CD8-positive, alpha-beta memory T cell (primary cell): ENCODE data around the gene SEMA3G. TPM values are rescaled to one million over a fixed set of nuclear protein-coding genes. Genes with fewer than 3 reads are reported as not detected.

ENCODE experiments used
- CTCF ChIA-PET: fragments of 350-600 bp; sonication (Branson Sonifier 250); formaldehyde crosslinking; loops from one replicate; lab custom pipeline; 2021; ENCODE audit warnings: antibody characterized with exemption; lab: Charles Lee
- POLR2A ChIA-PET: fragments of 350-600 bp; sonication (Branson Sonifier 250); formaldehyde crosslinking; loops from one replicate; lab custom pipeline; 2021; ENCODE audit warnings: antibody characterized with exemption; lab: Charles Lee
- DNase-seq, 5 donors: peaks; one replicate each; pipeline versions ENCODE4 v3.0.0 to v3.0.0-alpha.2; 2020 to 2022; ENCODE audit warnings: mixed read lengths in 1 of 5
- H3K27ac ChIP-seq: one replicate; pipeline ENCODE4 v1.7.0; 2013; ENCODE audit warnings: low read depth, mild to moderate bottlenecking, low read length, moderate library complexity
- H3K27me3 ChIP-seq: 2 replicates; pipeline ENCODE4 v1.7.0; 2013; ENCODE audit warnings: low read length, mild to moderate bottlenecking; ENCODE audit not compliant: insufficient read depth, poor library complexity, severe bottlenecking
- H3K36me3 ChIP-seq: 2 replicates; pipeline ENCODE4 v1.7.0; 2013; ENCODE audit warnings: mild to moderate bottlenecking, low read length, moderate library complexity; ENCODE audit not compliant: insufficient read depth
- H3K4me1 ChIP-seq: 2 replicates; pipeline ENCODE4 v1.7.0; 2013; ENCODE audit warnings: mild to moderate bottlenecking, low read length, moderate library complexity; ENCODE audit not compliant: insufficient read depth
- H3K4me3 ChIP-seq: 2 replicates; pipeline ENCODE4 v1.7.0; 2013; ENCODE audit warnings: mild to moderate bottlenecking, low read length
- H3K9me3 ChIP-seq: 2 replicates; pipeline ENCODE4 v1.7.0; 2013; ENCODE audit warnings: mild to moderate bottlenecking, low read length
- H3K27ac Mint-ChIP-seq, 8 donors: one replicate each; pipeline ENCODE4 v1.8.0; 2020 to 2021; ENCODE audit warnings: mixed read lengths in 8 of 8, mild to moderate bottlenecking in 6 of 8, inconsistent platforms in 3 of 8, moderate library complexity in 3 of 8
- H3K27me3 Mint-ChIP-seq, 2 donors: one replicate each; pipeline ENCODE4 v1.8.0; 2020 to 2021; ENCODE audit warnings: mixed read lengths in 2 of 2, mild to moderate bottlenecking in 1 of 2, moderate library complexity in 1 of 2
- H3K36me3 Mint-ChIP-seq, 3 donors: one replicate each; pipeline ENCODE4 v1.8.0; 2020 to 2021; ENCODE audit warnings: mixed read lengths in 3 of 3, inconsistent platforms in 1 of 3, mild to moderate bottlenecking in 1 of 3
- H3K4me1 Mint-ChIP-seq, 3 donors: one replicate each; pipeline ENCODE4 v1.8.0; 2020 to 2021; ENCODE audit warnings: mixed read lengths in 3 of 3, inconsistent platforms in 1 of 3, mild to moderate bottlenecking in 1 of 3
- H3K4me3 Mint-ChIP-seq, 7 donors: one replicate each; pipeline ENCODE4 v1.8.0; 2020 to 2021; ENCODE audit warnings: mixed read lengths in 7 of 7, mild to moderate bottlenecking in 6 of 7, moderate library complexity in 4 of 7, inconsistent platforms in 2 of 7
- H3K9me3 Mint-ChIP-seq, 5 donors: one replicate each; pipeline ENCODE4 v1.8.0; 2020 to 2022; ENCODE audit warnings: mixed read lengths in 5 of 5, mild to moderate bottlenecking in 3 of 5, moderate library complexity in 2 of 5, inconsistent platforms in 1 of 5
- polyA plus RNA-seq: library from polyadenylated mRNA; unstranded; fragments of 300-500 nt; fragmentation: Illumina TruSeq; gene quantifications from one replicate; pipeline ENCODE4 v1.2.3, GENCODE V29; 2021
- total RNA-seq, 2 experiments: library from RNA; stranded (reverse); gene quantifications; one replicate each; pipeline ENCODE4 v1.2.3, GENCODE V29; 2021

The SEMA3G gene
- total and polyA plus RNA-seq, 3 experiments from 2014 or later: 0.13 to 0.16 TPM; not detected in 1

- POLR2A ChIA-PET: no interaction called here
- Histone ChIP-seq H3K36me3 (no peaks in the 10 kb centered on the region), H3K9me3 (no peaks in the 10 kb centered on the region), H3K4me3 (no peak overlapping the region), H3K4me1 (peaks cover 5% of the 10 kb centered on the region), H3K27me3 (no peaks in the 10 kb centered on the region), H3K27ac (no peak overlapping the region)
- Mint-ChIP-seq H3K27me3 (peaks cover 0 to 1% of the 10 kb centered on the region in 2 donors), H3K4me3 (no peak overlapping the region), H3K9me3 (no peaks in the 10 kb centered on the region), H3K36me3 (no peaks in the 10 kb centered on the region), H3K4me1 (peaks cover 2 to 5% (median 3%) of the 10 kb centered on the region in 3 donors), H3K27ac (no peak overlapping the region)
- no peak for DNase-seq
- CTCF ChIA-PET: no interaction called here
Observed at GRCh38 chr3:52441091-52441771, 3.7 kb downstream of the SEMA3G start.

- Histone ChIP-seq H3K27ac (no peak overlapping the region), H3K27me3 (no peaks in the 10 kb centered on the region), H3K9me3 (no peaks in the 10 kb centered on the region), H3K4me3 (no peak overlapping the region), H3K36me3 (no peaks in the 10 kb centered on the region), H3K4me1 (peaks cover 5% of the 10 kb centered on the region)
- Mint-ChIP-seq H3K4me3 (no peak overlapping the region), H3K4me1 (peaks cover 2 to 5% (median 3%) of the 10 kb centered on the region in 3 donors), H3K36me3 (no peaks in the 10 kb centered on the region), H3K27ac (no peak overlapping the region), H3K9me3 (no peaks in the 10 kb centered on the region), H3K27me3 (peaks cover 0 to 1% of the 10 kb centered on the region in 2 donors)
- ChIA-PET POLR2A (no interaction called here), CTCF (no interaction called here)
- no peak for DNase-seq
Observed at GRCh38 chr3:52440671-52441070, 4.2 kb downstream of the SEMA3G start.

GRCh38 chr3:52440249-52440551 is 4.7 kb downstream of the SEMA3G start:
- Histone ChIP-seq H3K36me3 (no peaks in the 10 kb centered on the region), H3K9me3 (no peaks in the 10 kb centered on the region), H3K27ac (no peak overlapping the region), H3K4me1 (peaks cover 5% of the 10 kb centered on the region), H3K27me3 (no peaks in the 10 kb centered on the region), H3K4me3 (no peak overlapping the region)
- CTCF ChIA-PET: no interaction called here
- peaks cover 2 to 3% (median 3%) of the 10 kb centered on the region in 3 donors for H3K4me1 Mint-ChIP-seq
- no peaks in the 10 kb centered on the region for H3K9me3 Mint-ChIP-seq
- no peaks in the 10 kb centered on the region for H3K36me3 Mint-ChIP-seq
- no peak overlapping the region for H3K27ac Mint-ChIP-seq
- no peak overlapping the region for H3K4me3 Mint-ChIP-seq
- no peak for DNase-seq
- POLR2A ChIA-PET: no interaction called here
- H3K27me3 Mint-ChIP-seq: peaks cover 0 to 1% of the 10 kb centered on the region in 2 donors

- H3K27me3 ChIP-seq: no peaks in the 10 kb centered on the region
- H3K9me3 Mint-ChIP-seq: no peaks in the 10 kb centered on the region
- peaks cover 0 to 1% of the 10 kb centered on the region in 2 donors for H3K27me3 Mint-ChIP-seq
- ChIA-PET CTCF (no interaction called here), POLR2A (no interaction called here)
- H3K27ac ChIP-seq: no peak overlapping the region
- no peaks in the 10 kb centered on the region for H3K9me3 ChIP-seq
- H3K27ac Mint-ChIP-seq: no peak overlapping the region
- H3K4me3 Mint-ChIP-seq: no peak overlapping the region
- no peak overlapping the region for H3K4me3 ChIP-seq
- no peaks in the 10 kb centered on the region for H3K36me3 ChIP-seq
- no peaks in the 10 kb centered on the region for H3K4me1 Mint-ChIP-seq
- peaks cover 3% of the 10 kb centered on the region for H3K4me1 ChIP-seq
- no peak for DNase-seq
- no peaks in the 10 kb centered on the region for H3K36me3 Mint-ChIP-seq
Observed at GRCh38 chr3:52439426-52440248, 5.3 kb downstream of the SEMA3G start.

- no peaks in the 10 kb centered on the region for H3K4me1 ChIP-seq
- Mint-ChIP-seq H3K9me3 (no peaks in the 10 kb centered on the region), H3K27me3 (peaks cover 0 to 1% of the 10 kb centered on the region in 2 donors), H3K36me3 (no peaks in the 10 kb centered on the region), H3K4me3 (no peak overlapping the region), H3K27ac (peak overlapping the region in 1 of 8 donors; percentile 43), H3K4me1 (peaks cover 0 to 2% (median 0%) of the 10 kb centered on the region in 3 donors)
- H3K27ac ChIP-seq: no peak overlapping the region
- no peak overlapping the region for H3K4me3 ChIP-seq
- no peaks in the 10 kb centered on the region for H3K9me3 ChIP-seq
- H3K27me3 ChIP-seq: no peaks in the 10 kb centered on the region
- POLR2A ChIA-PET: no interaction called here
- CTCF ChIA-PET: no interaction called here
- H3K36me3 ChIP-seq: no peaks in the 10 kb centered on the region
- no peak for DNase-seq
Observed at GRCh38 chr3:52438579-52439425, 6.1 kb downstream of the SEMA3G start.

GRCh38 chr3:52438104-52438376 is 6.9 kb downstream of the SEMA3G start:
- H3K27ac ChIP-seq: no peak overlapping the region
- H3K4me3 ChIP-seq: no peak overlapping the region
- ChIA-PET CTCF (no interaction called here), POLR2A (no interaction called here)
- no peaks in the 10 kb centered on the region for H3K27me3 Mint-ChIP-seq
- no peaks in the 10 kb centered on the region for H3K9me3 Mint-ChIP-seq
- DNase-seq: no peak
- H3K4me3 Mint-ChIP-seq: no peak overlapping the region
- no peaks in the 10 kb centered on the region for H3K36me3 Mint-ChIP-seq
- H3K4me1 Mint-ChIP-seq: peaks cover 2 to 7% (median 3%) of the 10 kb centered on the region in 3 donors
- H3K27me3 ChIP-seq: no peaks in the 10 kb centered on the region
- H3K9me3 ChIP-seq: no peaks in the 10 kb centered on the region
- H3K27ac Mint-ChIP-seq: no peak overlapping the region
- no peaks in the 10 kb centered on the region for H3K4me1 ChIP-seq
- no peaks in the 10 kb centered on the region for H3K36me3 ChIP-seq

- no peaks in the 10 kb centered on the region for H3K9me3 ChIP-seq
- Mint-ChIP-seq H3K4me1 (peaks cover 3 to 9% (median 5%) of the 10 kb centered on the region in 3 donors), H3K27me3 (no peaks in the 10 kb centered on the region), H3K9me3 (no peaks in the 10 kb centered on the region), H3K4me3 (no peak overlapping the region), H3K36me3 (no peaks in the 10 kb centered on the region), H3K27ac (no peak overlapping the region)
- ChIA-PET POLR2A (no interaction called here), CTCF (no interaction called here)
- no peak for DNase-seq
- no peak overlapping the region for H3K27ac ChIP-seq
- H3K4me1 ChIP-seq: no peaks in the 10 kb centered on the region
- H3K27me3 ChIP-seq: no peaks in the 10 kb centered on the region
- H3K4me3 ChIP-seq: no peak overlapping the region
- no peaks in the 10 kb centered on the region for H3K36me3 ChIP-seq
Observed at GRCh38 chr3:52437326-52438103, 7.4 kb downstream of the SEMA3G start.
